ENCODE data around the gene SYNE2.
"Not testable (repeated sequence)": the region's sequence is repeated elsewhere in the genome, so short reads cannot be mapped to it uniquely, and the experiment has no call there.

The SYNE2 gene

DNA sequence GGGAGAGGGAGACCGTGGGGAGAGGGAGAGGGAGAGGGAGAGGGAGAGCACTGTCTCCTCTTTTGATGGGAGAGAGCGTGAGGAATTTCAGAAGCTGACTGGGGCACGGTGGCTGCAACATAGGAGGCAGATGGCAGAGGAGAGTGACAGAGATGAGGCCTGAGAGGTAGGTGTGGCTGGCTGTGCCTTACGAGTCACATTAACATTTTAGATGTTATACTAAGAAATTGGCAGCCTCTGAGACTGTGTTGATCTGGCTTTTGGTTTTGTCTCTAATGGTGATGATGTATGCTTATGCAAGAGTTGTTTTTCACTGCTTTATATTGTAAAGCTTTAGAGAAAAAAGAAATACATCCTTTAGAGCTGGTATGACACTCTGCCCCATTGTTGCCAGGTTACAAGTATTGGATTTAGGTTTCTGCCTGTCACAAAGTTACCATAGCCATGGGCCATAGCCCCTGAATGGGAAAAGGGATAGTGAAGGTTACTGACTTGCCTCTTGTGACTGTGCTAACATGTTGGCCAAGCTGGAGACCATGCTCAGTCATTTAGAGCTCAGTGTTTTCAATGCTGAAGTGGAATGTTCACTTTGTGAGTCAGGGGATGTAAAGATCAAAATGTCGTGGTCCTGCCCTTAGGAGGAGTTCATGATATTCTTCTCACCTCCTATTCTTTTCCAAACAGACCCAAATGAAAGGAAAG is 186.2 kb downstream of the SYNE2 start:
- TF ChIP-seq POLR2A (IDR thresholded peaks at IDR 0.05; ENCODE audit: extremely low read depth, insufficient read length) (no peak), MYC (IDR thresholded peaks at IDR 0.05; ENCODE audit: low read depth, low read length) (no peak)
- TF ChIP-seq, protein P1, sequence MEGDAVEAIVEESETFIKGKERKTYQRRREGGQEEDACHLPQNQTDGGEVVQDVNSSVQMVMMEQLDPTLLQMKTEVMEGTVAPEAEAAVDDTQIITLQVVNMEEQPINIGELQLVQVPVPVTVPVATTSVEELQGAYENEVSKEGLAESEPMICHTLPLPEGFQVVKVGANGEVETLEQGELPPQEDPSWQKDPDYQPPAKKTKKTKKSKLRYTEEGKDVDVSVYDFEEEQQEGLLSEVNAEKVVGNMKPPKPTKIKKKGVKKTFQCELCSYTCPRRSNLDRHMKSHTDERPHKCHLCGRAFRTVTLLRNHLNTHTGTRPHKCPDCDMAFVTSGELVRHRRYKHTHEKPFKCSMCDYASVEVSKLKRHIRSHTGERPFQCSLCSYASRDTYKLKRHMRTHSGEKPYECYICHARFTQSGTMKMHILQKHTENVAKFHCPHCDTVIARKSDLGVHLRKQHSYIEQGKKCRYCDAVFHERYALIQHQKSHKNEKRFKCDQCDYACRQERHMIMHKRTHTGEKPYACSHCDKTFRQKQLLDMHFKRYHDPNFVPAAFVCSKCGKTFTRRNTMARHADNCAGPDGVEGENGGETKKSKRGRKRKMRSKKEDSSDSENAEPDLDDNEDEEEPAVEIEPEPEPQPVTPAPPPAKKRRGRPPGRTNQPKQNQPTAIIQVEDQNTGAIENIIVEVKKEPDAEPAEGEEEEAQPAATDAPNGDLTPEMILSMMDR (IDR thresholded peaks at IDR 0.05; ENCODE audit: low read depth, low read length): no peak
- TF ChIP-seq, protein P2, sequence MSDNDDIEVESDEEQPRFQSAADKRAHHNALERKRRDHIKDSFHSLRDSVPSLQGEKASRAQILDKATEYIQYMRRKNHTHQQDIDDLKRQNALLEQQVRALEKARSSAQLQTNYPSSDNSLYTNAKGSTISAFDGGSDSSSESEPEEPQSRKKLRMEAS (IDR thresholded peaks at IDR 0.05; ENCODE audit: low read depth, low read length): no peak
- DNase-seq (ENCODE audit: low read depth): no peak
- no peak overlapping the region for H3K4me3 ChIP-seq (ENCODE audit: low read depth, low read length)

DNA sequence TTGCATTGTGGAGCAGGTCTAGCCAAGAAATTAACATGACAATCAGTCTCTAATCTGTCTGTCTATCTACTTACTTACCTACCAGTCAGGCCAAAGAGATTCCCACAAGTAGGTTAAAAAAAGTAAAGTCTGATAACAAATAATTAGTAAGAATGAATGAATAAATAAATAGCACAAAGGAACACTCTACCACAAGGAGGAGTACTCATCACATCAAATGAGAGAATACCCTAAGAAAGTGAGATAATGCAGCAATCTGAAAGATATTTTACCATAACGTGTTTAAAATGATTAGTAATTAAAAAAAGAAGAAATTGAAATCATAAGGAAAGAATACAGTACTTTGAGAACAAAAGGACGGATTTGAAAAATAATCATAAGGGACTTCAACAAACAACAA is 187.2 kb downstream of the SYNE2 start:
- DNase-seq (ENCODE audit: low read depth): no peak
- TF ChIP-seq POLR2A (IDR thresholded peaks at IDR 0.05; ENCODE audit: extremely low read depth, insufficient read length) (no peak), MYC (IDR thresholded peaks at IDR 0.05; ENCODE audit: low read depth, low read length) (no peak)
- TF ChIP-seq, protein P1 (IDR thresholded peaks at IDR 0.05; ENCODE audit: low read depth, low read length): no peak
- TF ChIP-seq, protein P2 (IDR thresholded peaks at IDR 0.05; ENCODE audit: low read depth, low read length): no peak

DNA sequence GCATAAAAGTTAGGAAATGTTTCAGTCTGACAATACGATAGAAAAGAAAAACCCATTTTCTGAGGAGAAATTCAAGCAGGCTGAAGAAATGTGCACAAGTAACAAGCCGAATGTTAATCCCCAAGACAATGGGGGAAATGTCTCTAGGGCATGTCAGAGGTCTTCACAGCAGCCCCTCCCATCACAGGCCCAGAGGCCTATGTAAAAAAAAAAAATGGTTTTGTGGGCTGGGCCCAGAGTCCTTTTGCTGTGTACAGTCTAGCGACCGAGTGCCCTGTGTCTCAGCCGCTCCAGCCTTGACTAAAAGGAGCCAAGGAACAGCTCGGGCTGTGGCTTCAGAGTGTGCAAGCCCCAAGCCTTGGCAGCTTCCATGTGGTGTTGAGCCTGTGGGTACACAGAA is 190.5 kb downstream of the SYNE2 start:
- not testable (repeated sequence) for DNase-seq (ENCODE audit: low read depth); H3K4me3 ChIP-seq (ENCODE audit: low read depth, low read length)

More for the DNA sequence above, 187.2 kb downstream of the SYNE2 start:
- no peak overlapping the region for H3K4me3 ChIP-seq (ENCODE audit: low read depth, low read length)

DNA sequence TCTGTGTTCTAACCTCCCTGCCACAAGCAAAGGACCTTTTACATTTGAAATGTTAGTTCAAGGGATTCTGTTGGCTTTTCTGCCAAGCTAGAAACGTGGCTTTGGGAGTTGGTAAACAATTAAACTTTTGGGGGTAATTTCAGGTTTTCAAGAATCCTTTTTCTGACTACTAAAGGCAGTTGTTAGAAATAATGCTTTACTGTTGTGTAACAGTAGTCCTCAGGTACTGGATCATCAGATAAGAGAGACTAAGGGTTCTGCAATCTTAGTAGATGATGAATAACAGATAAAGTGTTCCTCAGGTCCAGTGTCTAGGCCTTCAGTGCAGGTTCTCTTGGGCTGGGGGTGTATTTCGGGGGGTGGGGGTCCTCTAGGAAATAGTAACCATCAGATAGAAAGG is 192.3 kb downstream of the SYNE2 start:
- DNase-seq (ENCODE audit: low read depth): no peak
- TF ChIP-seq MYC (IDR thresholded peaks at IDR 0.05; ENCODE audit: low read depth, low read length): no peak
- TF ChIP-seq, protein P1 (IDR thresholded peaks at IDR 0.05; ENCODE audit: low read depth, low read length): no peak
- TF ChIP-seq, protein P2 (IDR thresholded peaks at IDR 0.05; ENCODE audit: low read depth, low read length): no peak
- TF ChIP-seq POLR2A (IDR thresholded peaks at IDR 0.05; ENCODE audit: extremely low read depth, insufficient read length): no peak

DNA sequence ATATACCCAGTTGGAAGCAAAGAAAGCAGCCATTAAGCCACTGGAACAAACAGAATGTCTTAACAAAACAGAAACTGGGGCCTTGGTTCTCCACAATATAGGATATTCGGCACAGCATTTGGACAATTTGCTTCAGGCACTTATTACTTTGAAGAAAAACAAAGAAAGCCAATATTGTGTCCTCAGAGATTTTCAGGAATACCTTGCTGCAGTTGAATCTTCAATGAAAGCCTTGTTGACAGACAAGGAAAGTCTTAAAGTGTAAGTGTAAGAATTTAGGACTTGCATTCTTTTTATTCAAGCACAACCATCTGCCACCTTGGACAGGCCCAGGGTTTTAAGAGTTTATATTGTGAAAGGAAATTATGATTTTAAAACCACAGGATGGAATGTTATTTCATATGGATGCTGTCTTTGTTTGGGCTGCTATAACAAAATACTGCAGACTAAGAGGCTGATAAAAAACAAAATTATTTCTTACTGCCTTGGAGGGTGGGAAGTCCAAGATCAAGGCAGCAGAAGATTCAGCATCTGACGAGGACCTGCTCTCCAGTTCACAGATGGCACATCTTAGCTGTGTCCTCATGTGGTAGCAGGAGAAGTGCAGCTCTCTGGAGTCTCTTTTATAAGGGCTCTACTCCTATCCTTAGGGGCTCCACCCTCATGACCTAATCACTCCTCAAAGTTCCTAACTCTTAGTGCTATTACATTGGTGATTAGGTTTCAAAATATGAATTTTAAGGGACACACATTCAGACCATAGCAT is 197.0 kb downstream of the SYNE2 start:
- TF ChIP-seq MYC (IDR thresholded peaks at IDR 0.05; ENCODE audit: low read depth, low read length) (no peak), POLR2A (IDR thresholded peaks at IDR 0.05; ENCODE audit: extremely low read depth, insufficient read length) (no peak)
- TF ChIP-seq, protein P2 (IDR thresholded peaks at IDR 0.05; ENCODE audit: low read depth, low read length): no peak
- TF ChIP-seq, protein P1 (IDR thresholded peaks at IDR 0.05; ENCODE audit: low read depth, low read length): no peak
- no peak overlapping the region for H3K4me3 ChIP-seq (ENCODE audit: low read depth, low read length)
- DNase-seq (ENCODE audit: low read depth): no peak

More for the DNA sequence above, 192.3 kb downstream of the SYNE2 start:
- no peak overlapping the region for H3K4me3 ChIP-seq (ENCODE audit: low read depth, low read length)

Measured in NB4 (cell line).